GM12878 (cell line): ENCODE results near the gene PSIP1. TPM values are rescaled to one million over a fixed set of nuclear protein-coding genes. Genes with fewer than 3 reads are reported as not detected.

Experiments
- ATAC-seq: fragments of 200-7000 bp; cut with Tn5 transposase; 3 replicates; pipeline ENCODE4 v1.9.1; 2020; ENCODE audit warnings: mild to moderate bottlenecking, moderate library complexity
- BruUV-seq: library from RNA; stranded (reverse); fragments of 400-500 nt; replicated peaks from 2 replicates; lab custom pipeline; 2021; lab: Mats Ljungman, UMichigan
- CTCF ChIA-PET: fragments of 300-600 bp; sonication (Branson Sonifier 250); formaldehyde crosslinking; extraction: SDS; loops from one replicate; lab custom pipeline; 2021; ENCODE audit warnings: inconsistent platforms; lab: Yijun Ruan, JAX
- POLR2A ChIA-PET: fragments of 350-600 bp; formaldehyde crosslinking; extraction: SDS; loops from one replicate; lab custom pipeline; 2021; ENCODE audit warnings: inconsistent platforms; lab: Charles Lee
- RAD21 ChIA-PET: fragments of 300-600 bp; sonication (Branson Sonifier 250); formaldehyde crosslinking; loops from one replicate; lab custom pipeline; 2023; ENCODE audit warnings: antibody characterized with exemption; ENCODE audit not compliant: unreplicated experiment; lab: Charles Lee
- SMC1A ChIA-PET: fragments of 300-600 bp; sonication (Branson Sonifier 250); formaldehyde crosslinking; loops from one replicate; lab custom pipeline; 2023; ENCODE audit not compliant: unreplicated experiment, uncharacterized antibody; lab: Charles Lee
- DNase-seq: peaks from one replicate; pipeline ENCODE4 v3.0.0-alpha.2; 2011; ENCODE audit warnings: low read depth, low spot score
- FAIRE-seq: peaks from 3 replicates; lab custom pipeline; 2011; peaks lifted over from hg19 to GRCh38; lab: Jason Lieb, UNC
- H2AFZ ChIP-seq: 2 replicates; pipeline ENCODE4 v1.6.0; 2011; ENCODE audit warnings: low read depth, low read length, control low read depth; ENCODE audit not compliant: control insufficient read depth
- H3K27ac ChIP-seq: 2 replicates; pipeline ENCODE4 v1.5.1; 2011; ENCODE audit warnings: control low read depth; ENCODE audit not compliant: control insufficient read depth, insufficient read depth
- H3K27me3 ChIP-seq, 2 experiments: replicated peaks in 1 of 2; 2 replicates each; pipeline versions ENCODE4 v1.6.0 to v1.6.1; 2011; ENCODE audit warnings: low read length in 1 of 2; ENCODE audit not compliant: control insufficient read depth in 2 of 2, insufficient read depth in 2 of 2
- H3K36me3 ChIP-seq, 2 experiments: 2 replicates each; pipeline ENCODE4 v1.5.1; 2011; ENCODE audit warnings: low read length in 1 of 2; ENCODE audit not compliant: control insufficient read depth in 2 of 2, insufficient read depth in 2 of 2
- H3K4me1 ChIP-seq: 2 replicates; pipeline ENCODE4 v1.6.1; 2011; ENCODE audit warnings: mild to moderate bottlenecking, low read length, moderate library complexity, mixed read lengths; ENCODE audit not compliant: control insufficient read depth, insufficient read depth
- H3K4me2 ChIP-seq: 2 replicates; pipeline ENCODE4 v1.6.0; 2011; ENCODE audit warnings: control low read depth; ENCODE audit not compliant: control insufficient read depth, insufficient read depth
- H3K4me3 ChIP-seq: fragments of 200-600 bp; sonication (generic); 2 replicates; pipeline ENCODE4 v1.5.1; 2016
- H3K79me2 ChIP-seq: 2 replicates; pipeline ENCODE4 v1.6.0; 2011; ENCODE audit warnings: low read length; ENCODE audit not compliant: control insufficient read depth, insufficient read depth
- H3K9ac ChIP-seq: 2 replicates; pipeline ENCODE4 v1.8.0; 2011; ENCODE audit warnings: low read length, control low read depth, mixed read lengths; ENCODE audit not compliant: control insufficient read depth, insufficient read depth
- H3K9me3 ChIP-seq: replicated peaks from 3 replicates; pipeline ENCODE4 v1.5.1; 2011; ENCODE audit warnings: mild to moderate bottlenecking, low read length; ENCODE audit not compliant: control insufficient read depth, insufficient read depth
- H4K20me1 ChIP-seq: 2 replicates; pipeline ENCODE4 v1.6.0; 2011; ENCODE audit not compliant: control insufficient read depth, insufficient read depth
- CEBPZ ChIP-seq: fragments of 150-350 bp; IDR thresholded peaks from 2 replicates; pipeline ENCODE4 v1.6.1; 2016; ENCODE audit warnings: low read depth, low read length
- CHD4 ChIP-seq: fragments of 200-600 bp; sonication (generic); IDR thresholded peaks from 2 replicates; pipeline ENCODE4 v1.6.1; 2016; ENCODE audit warnings: mild to moderate bottlenecking
- ESRRA ChIP-seq: IDR thresholded peaks from 2 replicates; pipeline ENCODE4 v1.6.1; 2012; ENCODE audit warnings: mild to moderate bottlenecking, low read length, improper control_type of control experiment
- GATAD2B ChIP-seq: fragments of 450-650 bp; conservative IDR thresholded peaks from 2 replicates; pipeline ENCODE4 v1.6.1; 2017; ENCODE audit warnings: low read depth, mild to moderate bottlenecking, moderate library complexity
- IRF3 ChIP-seq: fragments of 450-650 bp; IDR thresholded peaks from 2 replicates; pipeline ENCODE4 v1.6.1; 2014; ENCODE audit warnings: mild to moderate bottlenecking
- NBN ChIP-seq: fragments of 450-650 bp; IDR thresholded peaks from 2 replicates; pipeline ENCODE4 v1.6.1; 2016
- NKRF ChIP-seq: fragments of 450-650 bp; conservative IDR thresholded peaks from 2 replicates; pipeline ENCODE4 v1.6.1; 2017; ENCODE audit warnings: mild to moderate bottlenecking, moderate library complexity
- PAX5 ChIP-seq: IDR thresholded peaks from 2 replicates; pipeline ENCODE4 v1.6.1; 2011; ENCODE audit warnings: low read depth, low read length, borderline replicate concordance
- POLR2A ChIP-seq: IDR thresholded peaks from 2 replicates; pipeline ENCODE4 v1.6.1; 2011; ENCODE audit warnings: low read depth, mild to moderate bottlenecking, low read length
- RELA ChIP-seq: fragments of 450-650 bp; IDR thresholded peaks from 2 replicates; pipeline ENCODE4 v1.8.0; 2014; ENCODE audit warnings: borderline replicate concordance; ENCODE audit not compliant: partially characterized antibody
- SKIL ChIP-seq: fragments of 450-650 bp; IDR thresholded peaks from 2 replicates; pipeline ENCODE4 v1.6.1; 2017; ENCODE audit warnings: mild to moderate bottlenecking, low read depth, inconsistent platforms; ENCODE audit not compliant: poor library complexity, severe bottlenecking
- STAT3 ChIP-seq: IDR thresholded peaks from 2 replicates; pipeline ENCODE4 v1.6.1; 2011; ENCODE audit warnings: low read depth, low read length, improper control_type of control experiment
- TCF3 ChIP-seq: IDR thresholded peaks from 2 replicates; pipeline ENCODE4 v1.6.1; 2012; ENCODE audit warnings: low read depth, mild to moderate bottlenecking, low read length, borderline replicate concordance; ENCODE audit not compliant: insufficient read depth
- YY1 ChIP-seq: IDR thresholded peaks from 2 replicates; pipeline ENCODE4 v1.6.1; 2011; ENCODE audit warnings: low read depth, mild to moderate bottlenecking, low read length
- WGBS: methylation state at CpG from one replicate; pipeline ENCODE4 v1.1.6; 2016; ENCODE audit warnings: low lambda C conversion rate; ENCODE audit not compliant: insufficient replicate concordance, insufficient coverage; ENCODE audit errors: missing lambda C conversion rate; 5-methylcytosine and 5-hydroxymethylcytosine counted together
- in situ Hi-C: fragments of 300-500 bp; cut with MboI; formaldehyde crosslinking; loops from 9 replicates; pipeline ENCODE4 v1.14.3; 2018; ENCODE audit warnings: mixed read lengths
- intact Hi-C: fragments of 100-400 bp; cut with micrococcal nuclease; formaldehyde crosslinking; loops from one replicate; pipeline ENCODE4 v1.14.2; 2022; ENCODE audit not compliant: unreplicated experiment
- polyA plus RNA-seq, 11 experiments: library from polyadenylated mRNA; depleted of rRNA in 4 of 11; unstranded in 6 of 11; stranded (reverse) in 5 of 11; fragments of >200 nt; fragmentation: Nextera tagmentation in 4 of 11; fragmentation: Illumina TruSeq in 1 of 11; extraction: Ambion mirVana in 4 of 11; extraction: Trizol in 1 of 11; gene quantifications; 1 replicate in 1 of 11; 2 replicates in 10 of 11; pipeline versions ENCODE4 v1.2.1 to v1.2.3, GENCODE V29; 2011 to 2016; ENCODE audit warnings: inconsistent platforms in 2 of 11, missing spikeins in 2 of 11, low read depth in 1 of 11
- total RNA-seq, 4 experiments: library from RNA; depleted of rRNA in 3 of 4; stranded (reverse); fragments of >200 nt in 3 of 4; fragmentation: Illumina TruSeq in 1 of 4; extraction: Trizol in 1 of 4; gene quantifications; 2 replicates each; pipeline versions ENCODE4 v1.2.1 to v1.2.3, GENCODE V29; 2013 to 2021

PSIP1 gene
- total and polyA plus RNA-seq, 10 of the 15 experiments (the other 5 are each of a cell fraction or from before 2014, with no cell fraction given), result 75.5 to 299 (median 173) TPM

GRCh38 chr9:15529566-15530324 is 19.0 kb upstream of the PSIP1 start:
- Histone ChIP-seq H3K4me3 (no peak overlapping the region), H3K9ac (peak overlapping the region; percentile 5), H3K4me2 (peak overlapping the region; percentile 66), H3K27ac (peak overlapping the region; percentile 85), H3K27me3 (no peaks in the 10 kb centered on the region), H3K9me3 (no peaks in the 10 kb centered on the region; the same call in 1 of the 3 replicates), H3K79me2 (no peaks in the 10 kb centered on the region), H3K4me1 (peaks cover 25% of the 10 kb centered on the region), H2AFZ (peak overlapping the region; percentile 53), H4K20me1 (no peaks in the 10 kb centered on the region), H3K36me3 (no peaks in the 10 kb centered on the region)
- ChIA-PET CTCF (interaction anchor here (0.7 to 6.1 kb wide), 8 partner anchors 13 to 939 kb away, joined by 3 to 133 read pairs (median 4); partner anchors contain the start of genes PSIP1 and SNAPC3), RAD21 (interaction anchor here (0.7 to 3.5 kb wide), 14 partner anchors 11 to 137 kb away, joined by 3 to 106 read pairs (median 5); partner anchors contain the start of genes CCDC171, PSIP1 and SNAPC3), SMC1A (interaction anchor here (0.7 to 7.1 kb wide), 23 partner anchors 11 to 318 kb away, joined by 3 to 163 read pairs (median 5); partner anchors contain the start of genes CCDC171 and PSIP1), POLR2A (interaction anchor here (0.6 to 5.0 kb wide), 13 partner anchors 14 to 230 kb away, joined by 3 to 70 read pairs (median 4); partner anchors contain the start of genes CCDC171, PSIP1 and TTC39B)
- intact Hi-C loops (loop anchor here (1.0 to 10.0 kb wide), 4 partner anchors 18 to 317 kb away; no protein-coding TSS in a partner anchor), in situ Hi-C loops (no loop called here)
- 2% methylated on average over 4 of the region's 4 CpGs for WGBS
- FAIRE-seq (peak; percentile 95), DNase-seq (peak; percentile 94), ATAC-seq (peak; percentile 89)
- no TSS peak for BruUV-seq
- no peak for TF ChIP-seq ESRRA
- 0 out of 2 replicates have a peak, but pooled peaks have one; percentile 36 for TF ChIP-seq PAX5
- 0 out of 2 replicates have a peak, but pooled peaks have one; percentile 49 for TF ChIP-seq NKRF
- TF ChIP-seq SKIL, result peak; percentile 81
- no peak for TF ChIP-seq CEBPZ
- TF ChIP-seq TCF3, result peak; percentile 81; the same call in 1 of the 2 replicates
- TF ChIP-seq YY1, result 0 out of 2 replicates have a peak, but pooled peaks have one; percentile 31
- no peak for TF ChIP-seq POLR2A
- peak; percentile 40 for TF ChIP-seq RELA
- no peak for TF ChIP-seq CHD4
- no peak for TF ChIP-seq STAT3
- no peak for TF ChIP-seq IRF3
- peak; percentile 91 for TF ChIP-seq GATAD2B
- TF ChIP-seq NBN, result no peak; the same call in 1 of the 2 replicates
